ENCODE results near the gene IQCE. TPM values are rescaled to one million over a fixed set of nuclear protein-coding genes. Genes with fewer than 3 reads are reported as not detected.

Gene IQCE
- polyA plus RNA-seq, 3 donors, result 1.8 to 8.4 (median 3.0) TPM

GRCh38 chr7:2512713-2513112 lies 46.1 kb upstream of the IQCE start:
- Histone ChIP-seq H3K4me3 (replicated peaks in 1 of 3; ENCODE audit: low read depth in 2 of 3, low read length in 3 of 3) (peak overlapping the region in 1 of 3 experiments; percentile 65), H3K9ac (ENCODE audit: insufficient read depth, low read length, poor library complexity, severe bottlenecking) (peak overlapping the region; percentile 78), H3K27ac (ENCODE audit: low read depth in 1 of 2, low read length in 2 of 2) (peak overlapping the region; percentile 89 to 95), H3K36me3 (replicated peaks in 1 of 2; ENCODE audit: control insufficient read depth in 1 of 2, insufficient read depth in 2 of 2, low read length in 2 of 2) (no peaks in the 10 kb centered on the region), H2AFZ (ENCODE audit: insufficient read depth, low read depth, low read length, poor library complexity, severe bottlenecking) (peak overlapping the region; percentile 73), H3K9me3 (replicated peaks in 1 of 2; ENCODE audit: control insufficient read depth in 1 of 2, insufficient read depth in 1 of 2, low read length in 2 of 2) (no peaks in the 10 kb centered on the region), H3K4me1 (ENCODE audit: control insufficient read depth in 1 of 2, insufficient read depth in 2 of 2, low read length in 2 of 2) (peaks cover 59 to 65% of the 10 kb centered on the region in 2 donors), H3K27me3 (ENCODE audit: control insufficient read depth in 2 of 2, insufficient read depth in 2 of 2, low read length in 2 of 2) (no peaks in the 10 kb centered on the region), H3K79me2 (ENCODE audit: insufficient read depth, low read length) (no peaks in the 10 kb centered on the region), H4K20me1 (ENCODE audit: insufficient read depth, low read length) (no peaks in the 10 kb centered on the region), H3K4me2 (replicated peaks; ENCODE audit: extremely low read depth, low read length, poor library complexity, severe bottlenecking) (peak overlapping the region; percentile 77)
- no peak for TF ChIP-seq CTCF (IDR thresholded peaks at IDR 0.05)
- WGBS (ENCODE audit: insufficient coverage), result 80% methylated on average over 3 of the region's 3 CpGs
- peak overlapping the region in 1 of 2 donors; percentile 43 for H3K4me3 Mint-ChIP-seq
- H3K4me1 Mint-ChIP-seq, result peaks cover 59% of the 10 kb centered on the region
- H3K27ac Mint-ChIP-seq, result peak overlapping the region; percentile 92 to 97 (median 95)
- DNase-seq, result no peak
- intact Hi-C loops (cut with micrococcal nuclease), result loop anchor here in 1 of 2 donors (10.0 kb wide), 1 partner anchor 108 kb away; the partner anchor contains the start of gene CHST12
- H3K27me3 Mint-ChIP-seq (ENCODE audit: low read depth in 3 of 3), result peaks cover 0 to 8% (median 3%) of the 10 kb centered on the region in 3 donors
- H3K36me3 Mint-ChIP-seq, result no peaks in the 10 kb centered on the region
- H3K9me3 Mint-ChIP-seq, result no peaks in the 10 kb centered on the region

- no peak for TF ChIP-seq CTCF (IDR thresholded peaks at IDR 0.05)
- no peaks in the 10 kb centered on the region for H3K9me3 Mint-ChIP-seq
- H3K4me1 Mint-ChIP-seq, result peaks cover 57% of the 10 kb centered on the region
- no peak overlapping the region for H3K9ac ChIP-seq (ENCODE audit: insufficient read depth, low read length, poor library complexity, severe bottlenecking)
- no peaks in the 10 kb centered on the region for H3K36me3 Mint-ChIP-seq
- H3K4me2 ChIP-seq (replicated peaks; ENCODE audit: extremely low read depth, low read length, poor library complexity, severe bottlenecking), result no peak overlapping the region
- WGBS (ENCODE audit: insufficient coverage), result 96% methylated on average over 6 of the region's 7 CpGs
- no peak overlapping the region for H3K27ac ChIP-seq (ENCODE audit: low read depth in 1 of 2, low read length in 2 of 2)
- H3K36me3 ChIP-seq (replicated peaks in 1 of 2; ENCODE audit: control insufficient read depth in 1 of 2, insufficient read depth in 2 of 2, low read length in 2 of 2), result no peaks in the 10 kb centered on the region
- H3K27ac Mint-ChIP-seq, result no peak overlapping the region
- no peak overlapping the region for H2AFZ ChIP-seq (ENCODE audit: insufficient read depth, low read depth, low read length, poor library complexity, severe bottlenecking)
- H3K9me3 ChIP-seq (replicated peaks in 1 of 2; ENCODE audit: control insufficient read depth in 1 of 2, insufficient read depth in 1 of 2, low read length in 2 of 2), result no peaks in the 10 kb centered on the region
- no peak overlapping the region for H3K4me3 ChIP-seq (replicated peaks in 1 of 3; ENCODE audit: low read depth in 2 of 3, low read length in 3 of 3)
- no peaks in the 10 kb centered on the region for H3K27me3 ChIP-seq (ENCODE audit: control insufficient read depth in 2 of 2, insufficient read depth in 2 of 2, low read length in 2 of 2)
- H3K4me3 Mint-ChIP-seq, result no peak overlapping the region
- no peaks in the 10 kb centered on the region for H3K79me2 ChIP-seq (ENCODE audit: insufficient read depth, low read length)
- H3K27me3 Mint-ChIP-seq (ENCODE audit: low read depth in 3 of 3), result peaks cover 0 to 11% (median 4%) of the 10 kb centered on the region in 3 donors
- no peak for DNase-seq
- no peaks in the 10 kb centered on the region for H4K20me1 ChIP-seq (ENCODE audit: insufficient read depth, low read length)
- H3K4me1 ChIP-seq (ENCODE audit: control insufficient read depth in 1 of 2, insufficient read depth in 2 of 2, low read length in 2 of 2), result peaks cover 56 to 64% of the 10 kb centered on the region in 2 donors
- intact Hi-C loops (cut with micrococcal nuclease), result loop anchor here in 1 of 2 donors (10.0 kb wide), 1 partner anchor 109 kb away; the partner anchor contains the start of gene CHST12
Observed at GRCh38 chr7:2513702-2514101, 45.1 kb upstream of the IQCE start.

All from CD14-positive monocyte (primary cell).